NCI-H2227 treated with DMSO at 0.1 percent for 48 hours (cell line): ENCODE measurements around the gene TNFRSF8.

ENCODE experiments used
- DNase-seq: peaks from one replicate; lab custom pipeline; 2025; lab: John Stamatoyannopoulos, UW

Gene TNFRSF8

GRCh38 chr1:12174924-12175810 is 112.1 kb downstream of the TNFRSF8 start:
- DNase-seq = no peak

GRCh38 chr1:12176298-12177118 is 113.4 kb downstream of the TNFRSF8 start:
- no peak for DNase-seq

GRCh38 chr1:12177156-12177998 is 114.3 kb downstream of the TNFRSF8 start:
- no peak for DNase-seq

GRCh38 chr1:12177999-12178441 is 114.9 kb downstream of the TNFRSF8 start:
- DNase-seq = no peak

GRCh38 chr1:12178511-12178910 is 115.4 kb downstream of the TNFRSF8 start:
- no peak for DNase-seq

- DNase-seq = no peak
Observed at GRCh38 chr1:12179111-12179519, 116.0 kb downstream of the TNFRSF8 start.

- DNase-seq = no peak
Observed at GRCh38 chr1:12179676-12180075, 116.6 kb downstream of the TNFRSF8 start.

GRCh38 chr1:12180315-12180714 is 117.2 kb downstream of the TNFRSF8 start:
- DNase-seq = no peak

- no peak for DNase-seq
Observed at GRCh38 chr1:12180903-12181302, 117.8 kb downstream of the TNFRSF8 start.

GRCh38 chr1:12181568-12181967 is 118.5 kb downstream of the TNFRSF8 start:
- no peak for DNase-seq

GRCh38 chr1:12182410-12182984 is 119.4 kb downstream of the TNFRSF8 start:
- no peak for DNase-seq

GRCh38 chr1:12183095-12183794 is 120.1 kb downstream of the TNFRSF8 start:
- no peak for DNase-seq

- DNase-seq = no peak
Observed at GRCh38 chr1:12184008-12184681, 121.0 kb downstream of the TNFRSF8 start.

- no peak for DNase-seq
Observed at GRCh38 chr1:12185036-12185917, 122.2 kb downstream of the TNFRSF8 start.

GRCh38 chr1:12185918-12186678 is 123.0 kb downstream of the TNFRSF8 start:
- no peak for DNase-seq

GRCh38 chr1:12186679-12186985 is 123.5 kb downstream of the TNFRSF8 start:
- DNase-seq = no peak

GRCh38 chr1:12188115-12188514 is 125.0 kb downstream of the TNFRSF8 start:
- DNase-seq = no peak

GRCh38 chr1:12188657-12189327 is 125.7 kb downstream of the TNFRSF8 start:
- DNase-seq = no peak
